ENCODE results near the gene SLCO3A1. TPM values are rescaled to one million over a fixed set of nuclear protein-coding genes. Genes with fewer than 3 reads are reported as not detected.

The SLCO3A1 gene
- total and polyA plus RNA-seq, 2 of the 8 experiments (the other 6 are each of a cell fraction or from before 2014, with no cell fraction given), result 15.1 to 20.4 TPM

DNA sequence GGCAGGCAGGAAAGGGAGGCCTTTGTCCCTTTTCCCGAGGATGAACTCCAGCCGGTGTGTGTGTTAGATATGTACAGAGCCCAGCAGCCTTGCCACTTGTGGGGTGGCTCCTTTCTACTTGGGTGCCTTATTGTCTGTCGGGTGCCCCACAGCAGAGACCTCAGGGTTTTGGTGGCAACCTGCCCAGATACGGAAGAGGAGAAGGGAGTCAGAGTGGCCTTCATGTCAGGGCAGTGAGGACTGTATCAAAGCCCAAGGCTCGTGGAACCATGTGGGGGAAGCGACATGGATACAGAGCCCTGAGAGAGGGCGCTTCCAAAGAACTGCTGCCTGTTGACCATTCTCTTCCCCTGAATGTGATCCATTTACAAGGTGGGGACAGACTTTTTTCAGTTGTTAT, 166.2 kb downstream of the SLCO3A1 start:
- H2BK120ac ChIP-seq (replicated peaks; ENCODE audit: low read depth, low read length), result no peak overlapping the region
- no peak overlapping the region for H3K27ac ChIP-seq (ENCODE audit: low read depth, low read length)
- H3K79me1 ChIP-seq (ENCODE audit: low read depth, low read length), result no peaks in the 10 kb centered on the region; the same call in 1 of the 2 replicates
- TF ChIP-seq CHD2 (IDR thresholded peaks at IDR 0.05; ENCODE audit: low read length), result no peak
- TF ChIP-seq BCL11A (IDR thresholded peaks at IDR 0.05; ENCODE audit: low read depth in 2 of 2, low read length in 2 of 2), result no peak
- no peak for TF ChIP-seq KDM4A (IDR thresholded peaks at IDR 0.05; ENCODE audit: low read depth, low read length, severe bottlenecking)
- TF ChIP-seq TCF12 (IDR thresholded peaks at IDR 0.05; ENCODE audit: low read depth, low read length), result no peak
- no peak for TF ChIP-seq FOSL1 (IDR thresholded peaks at IDR 0.05; ENCODE audit: insufficient read depth, low read depth, low read length)
- peaks cover 0 to under 1% (median 0%) of the 10 kb centered on the region in 4 experiments; a peak in 1 of 7 replicates for H3K4me1 ChIP-seq (replicated peaks in 1 of 4; ENCODE audit: control insufficient read depth in 3 of 4, insufficient read depth in 4 of 4, low read length in 3 of 4)
- no peak overlapping the region for H3K4ac ChIP-seq (replicated peaks; ENCODE audit: insufficient read length, low read depth, low read length)
- POLR2A ChIA-PET (ENCODE audit: partially characterized antibody), result interaction anchor here (1.8 kb wide), 1 partner anchor 29 kb away, joined by 3 read pairs; no protein-coding TSS in a partner anchor
- H4K5ac ChIP-seq (ENCODE audit: insufficient read length, low read depth, low read length), result no peak overlapping the region
- H3K14ac ChIP-seq (ENCODE audit: insufficient read length), result no peak overlapping the region
- no peak overlapping the region for H4K8ac ChIP-seq (ENCODE audit: extremely low read depth, insufficient read depth, low read length)
- H2BK12ac ChIP-seq (ENCODE audit: low read depth, low read length), result no peak overlapping the region
- CTCF ChIA-PET (ENCODE audit: partially characterized antibody), result interaction anchor here (1.0 kb wide), 1 partner anchor 22 kb away, joined by 3 read pairs; no protein-coding TSS in a partner anchor
- H3K27me3 ChIP-seq (replicated peaks in 1 of 4; ENCODE audit: control insufficient read depth in 3 of 4, extremely low read depth in 1 of 4, insufficient read depth in 3 of 4, low read length in 3 of 4), result no peaks in the 10 kb centered on the region
- no peak overlapping the region for H3K4me2 ChIP-seq (ENCODE audit: insufficient read depth in 1 of 2, low read depth in 2 of 2, low read length in 2 of 2)
- H3K18ac ChIP-seq (ENCODE audit: extremely low read depth, low read length), result no peak overlapping the region
- no peak overlapping the region for H2BK15ac ChIP-seq (ENCODE audit: low read length)
- no peak for DNase-seq (ENCODE audit: low read depth in 1 of 2, low spot score in 2 of 2)
- no peak overlapping the region for H2AK5ac ChIP-seq (ENCODE audit: low read depth, low read length)
- WGBS, 2 experiments (ENCODE audit: extremely low coverage in 1 of 2, insufficient coverage in 1 of 2, insufficient read length in 1 of 2, insufficient replicate concordance in 2 of 2, low coverage in 1 of 2, low lambda C conversion rate in 2 of 2, missing lambda C conversion rate in 1 of 2), result 81% methylated on average over 7 of the region's 7 CpGs; no CpG with 5 or more reads in 1 of the 2 experiments
- no peaks in the 10 kb centered on the region for H3K23me2 ChIP-seq (ENCODE audit: low read depth, low read length)
- H3K4me3 ChIP-seq (ENCODE audit: extremely low read depth in 1 of 4, insufficient read depth in 2 of 4, low read depth in 3 of 4, low read length in 4 of 4), result no peak overlapping the region
- no peak overlapping the region for H2BK20ac ChIP-seq (ENCODE audit: low read length)
- no peak overlapping the region for H3K56ac ChIP-seq (replicated peaks; ENCODE audit: insufficient read length, low read depth, low read length)
- H2AFZ ChIP-seq (ENCODE audit: low read length), result no peak overlapping the region
- no peak overlapping the region for H3K23ac ChIP-seq (ENCODE audit: insufficient read length)
- no peak overlapping the region for H3K9ac ChIP-seq (replicated peaks in 1 of 4; ENCODE audit: extremely low read depth in 1 of 4, low read depth in 3 of 4, low read length in 3 of 4)
- no peak overlapping the region for H2BK5ac ChIP-seq (ENCODE audit: low read depth, low read length)
- no peaks in the 10 kb centered on the region for H4K20me1 ChIP-seq (replicated peaks in 1 of 2; ENCODE audit: control insufficient read depth in 1 of 2, insufficient read depth in 2 of 2, low read length in 2 of 2)
- H3K36me3 ChIP-seq (ENCODE audit: control insufficient read depth in 2 of 4, insufficient read depth in 4 of 4, low read length in 3 of 4), result no peaks in the 10 kb centered on the region
- no peak overlapping the region for H4K91ac ChIP-seq (replicated peaks; ENCODE audit: insufficient read length, low read length)
- H3K79me2 ChIP-seq (ENCODE audit: control insufficient read depth in 1 of 2, insufficient read depth in 2 of 2, low read length in 2 of 2), result no peaks in the 10 kb centered on the region
- H3K9me3 ChIP-seq (ENCODE audit: insufficient read depth in 2 of 2, low read depth in 1 of 2, low read length in 1 of 2), result no peaks in the 10 kb centered on the region
- FAIRE-seq, result no peak
